ENCODE results near the gene CYP2B6.
"Not testable (repeated sequence)": the region's sequence is repeated elsewhere in the genome, so short reads cannot be mapped to it uniquely, and the experiment has no call there.

Gene CYP2B6

DNA sequence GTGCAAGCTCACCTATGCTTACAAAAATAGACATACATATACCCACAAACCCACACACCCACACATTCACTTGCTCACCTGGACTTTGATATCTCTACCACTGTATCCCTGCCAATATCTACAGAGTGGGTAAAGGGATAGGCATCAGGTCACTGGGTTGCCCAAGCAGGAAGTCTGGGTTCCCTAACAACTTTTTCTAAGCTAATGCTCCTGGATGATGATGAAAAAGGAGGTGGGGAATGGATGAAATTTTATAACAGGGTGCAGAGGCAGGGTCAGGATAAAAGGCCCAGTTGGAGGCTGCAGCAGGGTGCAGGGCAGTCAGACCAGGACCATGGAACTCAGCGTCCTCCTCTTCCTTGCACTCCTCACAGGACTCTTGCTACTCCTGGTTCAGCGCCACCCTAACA is at the start of gene CYP2B6:
Gene CYP2B6, plus strand, starts transcription at position 311 of the 410 bp plus-strand sequence. Its CDS starts 24 bp downstream, at position 335.
- DNase-seq = no peak

DNA sequence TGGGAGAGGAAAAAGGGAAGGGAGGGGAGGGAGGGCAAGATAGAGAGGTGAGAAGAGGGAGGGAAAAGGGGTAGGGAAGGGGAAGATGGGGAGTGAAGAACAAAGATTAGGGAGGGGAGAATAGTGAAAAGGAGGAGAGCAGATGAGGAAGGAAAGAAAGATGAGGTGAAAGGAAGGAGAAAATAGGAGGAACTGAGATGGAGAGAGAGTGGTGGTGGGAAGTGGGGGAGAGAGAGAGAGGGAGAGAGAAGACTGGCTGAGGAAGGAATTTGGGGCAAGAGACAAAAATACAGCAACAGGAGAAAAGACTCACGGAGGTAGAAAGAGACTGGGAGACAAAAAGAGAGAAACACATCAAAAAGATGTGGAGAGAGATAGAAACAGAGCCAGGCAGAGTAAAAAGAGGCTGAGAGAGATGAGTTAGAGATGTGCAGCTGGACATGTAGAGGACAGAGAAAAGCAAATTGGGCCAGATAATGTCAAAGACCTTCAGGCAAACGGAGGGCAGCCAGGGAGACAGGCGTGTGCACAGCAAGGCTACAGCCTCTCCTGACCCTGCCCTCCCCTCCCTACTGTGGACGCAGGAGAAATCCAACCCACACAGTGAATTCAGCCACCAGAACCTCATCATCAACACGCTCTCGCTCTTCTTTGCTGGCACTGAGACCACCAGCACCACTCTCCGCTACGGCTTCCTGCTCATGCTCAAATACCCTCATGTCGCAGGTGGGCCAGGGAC is 49.4 kb upstream of the CYP2B6 start:
- no peak for DNase-seq

DNA sequence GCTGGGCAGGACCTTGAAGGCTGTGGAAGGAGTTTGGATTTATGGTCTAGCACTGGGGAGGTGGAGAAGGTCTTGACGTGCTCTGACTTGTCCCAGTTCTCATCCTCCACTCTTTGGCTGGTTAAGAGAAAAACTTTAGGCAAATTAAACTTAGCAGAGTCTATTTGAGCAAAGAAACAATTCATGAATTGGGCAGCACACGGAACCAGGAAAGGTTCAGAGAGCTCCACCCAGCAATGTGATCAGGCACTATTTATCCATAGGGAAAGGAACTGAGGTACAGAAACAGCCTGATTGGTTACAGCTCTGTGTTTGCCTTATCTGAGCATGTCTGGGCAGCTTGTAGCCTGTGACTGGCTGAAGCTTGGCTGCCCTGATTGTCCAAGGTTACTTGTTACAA is 45.4 kb upstream of the CYP2B6 start:
- DNase-seq = no peak

DNA sequence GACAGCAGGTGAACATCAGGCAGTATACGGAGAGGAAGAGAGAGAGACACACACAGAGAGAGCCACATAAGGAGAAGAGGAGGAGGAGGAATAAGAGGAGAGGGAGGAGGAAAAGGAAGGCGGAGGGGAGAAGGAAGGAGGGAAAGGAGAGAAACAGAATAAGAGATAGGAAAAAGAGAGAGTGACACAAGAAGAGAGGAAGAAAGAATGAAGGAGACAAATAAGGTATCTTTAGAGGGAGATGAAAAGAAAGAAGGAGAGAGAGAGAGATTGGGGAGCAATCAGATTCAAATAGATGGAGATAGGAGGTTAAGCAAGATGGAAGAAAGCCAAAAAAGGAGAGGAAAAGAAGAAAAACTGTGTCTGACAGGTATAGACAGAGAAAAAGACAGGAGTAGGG is 44.0 kb upstream of the CYP2B6 start:
- no peak for DNase-seq

DNA sequence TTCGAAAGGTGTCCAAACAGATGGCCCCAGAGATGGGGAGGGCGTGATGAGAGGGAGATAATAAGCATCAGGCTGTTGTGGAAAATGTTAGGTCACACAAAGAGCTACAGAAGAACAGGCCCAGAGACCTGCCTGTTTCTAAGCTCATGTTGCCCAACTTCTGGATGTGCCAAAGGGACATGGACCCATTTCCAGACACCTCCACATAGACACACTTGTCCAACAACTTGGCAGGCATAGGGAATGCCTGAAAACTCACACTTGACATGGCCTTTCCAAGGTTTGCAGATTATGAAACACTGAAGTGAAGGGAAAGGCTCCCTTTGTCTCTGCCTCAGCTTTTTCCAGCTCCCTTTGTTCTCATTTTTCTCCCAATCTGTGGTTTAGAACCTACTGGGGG is 43.5 kb upstream of the CYP2B6 start:
- DNase-seq = no peak

DNA sequence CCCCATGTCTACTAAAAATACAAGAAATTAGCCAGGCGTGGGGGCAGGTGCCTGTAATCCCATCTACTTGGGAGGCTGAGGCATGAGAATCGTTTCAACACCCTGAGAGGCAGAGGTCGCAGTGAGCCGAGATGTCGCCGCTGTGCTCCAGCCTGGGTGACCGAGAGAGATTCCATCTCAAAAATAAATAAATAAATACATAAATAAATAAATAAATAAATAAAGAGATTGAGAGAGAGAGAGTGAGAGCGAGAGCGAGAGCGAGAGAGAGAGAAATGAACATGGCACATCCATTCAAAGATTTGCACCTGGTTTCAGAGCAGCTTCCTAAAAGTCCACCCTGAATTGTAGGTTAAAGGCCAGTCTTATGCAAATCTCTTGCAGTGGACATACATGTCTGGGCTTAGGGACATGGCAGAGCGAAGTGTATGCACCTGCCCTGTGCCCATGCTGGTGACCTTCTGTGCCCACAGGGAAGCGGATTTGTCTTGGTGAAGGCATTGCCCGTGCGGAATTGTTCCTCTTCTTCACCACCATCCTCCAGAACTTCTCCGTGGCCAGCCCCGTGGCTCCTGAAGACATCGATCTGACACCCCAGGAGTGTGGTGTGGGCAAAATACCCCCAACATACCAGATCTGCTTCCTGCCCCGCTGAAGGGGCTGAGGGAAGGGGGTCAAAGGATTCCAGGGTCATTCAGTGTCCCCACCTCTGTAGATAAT is 42.3 kb upstream of the CYP2B6 start:
- DNase-seq = no peak

DNA sequence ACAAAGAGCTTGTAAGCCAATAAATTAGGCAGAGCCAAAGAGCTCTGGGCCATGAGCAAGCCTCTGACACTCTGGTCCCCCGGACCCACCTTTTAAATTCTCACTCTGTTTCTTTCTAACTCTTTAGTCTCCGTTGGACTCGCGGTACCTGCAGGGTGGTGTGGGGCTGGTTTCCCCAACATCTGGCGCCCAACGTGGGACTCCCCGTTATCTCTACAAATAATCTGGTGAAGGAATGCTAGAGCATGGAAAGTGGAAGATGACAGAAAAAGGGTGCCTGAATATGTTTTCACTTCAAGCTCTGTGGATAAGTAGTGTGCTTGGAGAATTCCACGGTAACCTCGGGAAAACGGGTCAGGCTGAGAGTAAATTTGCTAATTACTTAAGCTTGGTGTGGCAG is 36.5 kb upstream of the CYP2B6 start:
- no peak for DNase-seq

DNA sequence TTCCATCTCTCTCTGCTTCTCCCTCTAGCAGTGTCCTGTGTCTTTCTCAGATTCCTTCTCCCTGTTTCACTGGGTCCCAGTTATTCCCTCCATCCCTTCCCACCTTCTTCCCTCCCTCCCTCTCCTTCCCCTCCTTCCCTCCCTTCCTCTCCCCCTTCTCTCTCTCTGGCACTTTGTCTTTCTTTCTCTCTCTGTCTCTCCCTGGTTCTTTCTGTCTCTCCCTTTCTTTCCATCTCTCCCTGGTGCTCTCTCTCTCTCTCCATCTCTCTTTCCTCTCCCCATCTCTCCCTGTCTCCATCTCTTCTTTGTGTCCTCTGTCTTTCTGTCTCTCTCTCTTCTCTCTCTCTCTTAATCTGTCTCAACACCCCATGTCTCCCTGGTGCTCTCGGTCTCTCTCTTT is 31.7 kb upstream of the CYP2B6 start:
- DNase-seq = no peak

DNA sequence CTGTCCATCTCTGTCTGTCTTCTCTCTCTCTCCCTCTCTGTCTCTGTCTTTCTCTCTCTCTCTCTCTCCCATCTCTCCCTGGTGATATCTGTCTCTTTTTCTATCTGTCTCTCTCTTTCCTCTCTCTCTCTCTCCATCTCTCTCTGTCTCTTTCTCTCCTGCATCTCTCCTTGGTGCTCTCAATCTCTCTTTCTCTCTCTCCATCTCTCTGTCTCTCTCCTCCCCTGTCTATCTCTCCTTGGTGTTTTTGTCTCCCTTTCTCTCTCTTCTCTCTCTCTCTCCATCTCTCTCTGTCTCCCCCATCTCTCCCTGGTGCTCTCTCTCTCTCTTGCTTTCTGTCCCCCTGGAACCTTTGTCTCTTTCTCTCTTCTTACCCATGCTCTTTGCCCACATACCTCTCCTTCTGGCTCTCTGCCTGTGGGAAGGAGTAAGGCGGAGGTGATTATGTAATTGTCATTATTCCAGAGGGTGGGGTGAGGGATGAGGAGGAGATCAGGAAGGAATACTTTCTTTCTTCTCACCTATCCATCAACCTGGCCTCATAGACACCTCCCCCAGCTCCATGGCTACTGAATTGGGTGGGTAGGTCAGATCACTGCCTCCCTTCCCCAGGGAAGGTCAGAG is 30.9 kb upstream of the CYP2B6 start:
- no peak for DNase-seq

DNA sequence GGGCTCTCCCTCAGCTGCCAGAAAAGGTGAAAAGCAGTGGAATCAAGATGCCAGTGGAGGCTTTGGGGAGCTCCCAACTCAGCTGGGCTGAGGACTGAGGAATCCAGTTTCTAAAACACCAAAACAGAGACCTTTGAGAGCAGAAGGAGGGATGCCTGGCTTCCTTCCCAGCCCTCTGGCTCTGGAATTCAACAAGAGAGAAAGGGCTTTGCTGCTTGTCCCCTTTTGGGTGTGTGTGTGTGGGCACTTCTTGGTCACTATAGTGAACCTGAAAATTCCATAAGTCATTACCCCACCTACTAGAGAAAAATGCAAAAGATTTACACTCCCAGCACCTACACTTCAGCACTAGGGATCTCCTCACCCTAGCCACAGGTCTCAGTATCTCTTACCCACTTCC is 30.3 kb upstream of the CYP2B6 start:
- DNase-seq = no peak

DNA sequence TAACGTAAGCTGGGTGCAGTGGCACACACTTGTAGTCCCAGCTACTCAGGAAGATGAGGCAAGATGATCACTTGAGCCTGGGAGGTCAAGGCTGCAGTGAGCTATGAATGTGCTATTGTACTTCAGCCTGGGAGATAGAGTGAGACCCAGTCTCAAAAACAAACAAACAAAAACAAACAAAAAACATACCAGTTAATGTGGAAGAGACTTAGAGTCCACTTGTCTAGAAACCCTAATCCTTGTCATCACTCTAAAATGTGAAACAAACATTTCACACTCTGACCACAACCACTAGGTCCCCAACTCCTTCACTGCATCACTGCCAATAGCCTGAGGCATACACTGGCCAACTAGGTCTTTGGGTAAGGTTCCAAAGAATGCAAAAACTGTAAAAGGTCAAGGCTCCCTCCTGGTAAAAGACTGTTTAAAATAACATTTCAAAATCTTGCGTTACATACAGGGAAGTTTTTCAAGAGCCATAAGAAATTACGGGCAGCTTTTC is 28.6 kb upstream of the CYP2B6 start:
- no peak for DNase-seq

DNA sequence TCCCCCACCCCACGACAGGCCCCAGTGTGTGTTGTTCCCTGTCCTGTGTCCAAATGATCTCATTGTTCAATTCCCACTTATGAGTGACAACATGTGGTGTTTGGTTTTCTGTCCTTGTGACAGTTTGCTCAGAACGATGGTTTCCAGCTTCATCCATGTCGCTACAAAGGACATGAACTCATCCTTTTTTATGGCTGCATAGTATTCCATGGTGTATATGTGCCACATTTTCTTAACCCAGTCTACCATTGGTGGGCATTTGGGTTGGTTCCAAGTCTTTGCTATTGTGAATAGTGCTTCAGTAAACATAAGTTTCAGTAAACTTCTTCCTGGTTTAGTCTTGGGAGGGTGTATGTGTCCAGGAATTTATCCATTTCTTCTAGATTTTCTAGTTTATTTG is 26.7 kb upstream of the CYP2B6 start:
- not testable (repeated sequence) for DNase-seq

DNA sequence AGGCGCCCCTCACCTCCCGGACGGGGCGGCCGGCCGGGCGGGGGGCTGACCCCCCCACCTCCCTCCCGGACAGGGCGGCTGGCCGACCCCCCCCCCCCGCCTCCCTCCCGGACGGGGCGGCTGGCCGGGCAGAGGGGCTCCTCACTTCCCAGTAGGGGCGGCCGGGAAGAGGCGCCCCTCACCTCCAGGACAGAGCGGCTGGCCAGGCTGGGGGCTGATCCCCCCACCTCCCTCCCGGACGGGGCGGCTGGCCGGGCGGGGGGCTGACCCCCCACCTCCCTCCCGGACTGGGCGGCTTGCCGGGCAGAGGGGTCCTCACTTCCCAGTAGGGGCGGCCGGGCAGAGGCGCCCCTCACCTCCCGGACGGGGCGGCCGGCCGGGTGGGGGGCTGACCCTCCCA is 25.7 kb upstream of the CYP2B6 start:
- not testable (repeated sequence) for DNase-seq

DNA sequence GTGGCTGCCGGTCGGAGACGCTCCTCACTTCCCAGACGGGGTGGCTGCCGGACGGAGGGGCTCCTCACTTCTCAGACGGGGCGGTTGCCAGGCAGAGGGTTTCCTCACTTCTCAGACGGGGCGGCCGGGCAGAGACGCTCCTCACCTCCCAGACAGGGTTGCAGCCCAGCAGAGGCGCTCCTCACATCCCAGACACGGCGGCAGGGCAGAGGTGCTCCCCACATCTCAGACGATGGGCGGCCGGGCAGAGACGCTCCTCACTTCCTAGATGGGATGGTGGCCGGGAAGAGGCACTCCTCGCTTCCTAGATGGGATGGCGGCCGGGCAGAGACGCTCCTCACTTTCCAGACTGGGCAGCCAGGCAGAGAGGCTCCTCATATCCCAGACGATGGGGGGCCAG is 24.5 kb upstream of the CYP2B6 start:
- DNase-seq = not testable (repeated sequence)

DNA sequence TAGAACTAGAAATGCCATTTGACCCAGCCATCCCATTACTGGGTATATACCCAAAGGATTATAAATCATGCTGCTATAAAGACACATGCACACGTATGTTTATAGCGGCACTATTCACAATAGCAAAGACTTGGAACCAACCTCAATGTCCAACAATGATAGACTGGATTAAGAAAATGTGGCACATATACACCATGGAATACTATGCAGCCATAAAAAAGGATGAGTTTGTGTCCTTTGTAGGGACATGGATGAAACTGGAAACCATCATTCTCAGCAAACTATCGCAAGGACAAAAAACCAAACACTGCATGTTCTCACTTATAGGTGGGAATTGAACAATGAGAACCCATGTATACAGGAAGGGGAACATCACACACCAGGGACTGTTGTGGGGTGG is 23.0 kb upstream of the CYP2B6 start:
- not testable (repeated sequence) for DNase-seq

DNA sequence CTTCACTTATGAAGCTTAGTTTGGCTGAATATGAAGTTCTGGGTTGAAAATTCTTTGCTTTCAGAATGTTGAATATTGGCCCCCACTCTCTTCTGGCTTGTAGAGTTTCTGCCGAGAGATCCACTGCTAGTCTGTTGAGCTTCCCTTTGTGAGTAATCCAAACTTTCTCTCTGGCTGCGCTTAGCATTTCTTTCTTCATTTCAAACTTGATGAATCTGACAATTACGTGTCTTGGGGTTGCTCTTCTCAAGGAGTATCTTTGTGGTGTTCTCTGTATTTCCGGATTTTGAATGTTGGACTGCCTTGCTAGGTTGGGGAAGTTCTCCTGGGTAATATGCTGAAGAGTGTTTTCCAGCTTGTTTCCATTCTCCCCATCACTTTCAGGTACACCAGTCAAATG is 21.4 kb upstream of the CYP2B6 start:
- peak in 1 of 2 donors; percentile 11 for DNase-seq

DNA sequence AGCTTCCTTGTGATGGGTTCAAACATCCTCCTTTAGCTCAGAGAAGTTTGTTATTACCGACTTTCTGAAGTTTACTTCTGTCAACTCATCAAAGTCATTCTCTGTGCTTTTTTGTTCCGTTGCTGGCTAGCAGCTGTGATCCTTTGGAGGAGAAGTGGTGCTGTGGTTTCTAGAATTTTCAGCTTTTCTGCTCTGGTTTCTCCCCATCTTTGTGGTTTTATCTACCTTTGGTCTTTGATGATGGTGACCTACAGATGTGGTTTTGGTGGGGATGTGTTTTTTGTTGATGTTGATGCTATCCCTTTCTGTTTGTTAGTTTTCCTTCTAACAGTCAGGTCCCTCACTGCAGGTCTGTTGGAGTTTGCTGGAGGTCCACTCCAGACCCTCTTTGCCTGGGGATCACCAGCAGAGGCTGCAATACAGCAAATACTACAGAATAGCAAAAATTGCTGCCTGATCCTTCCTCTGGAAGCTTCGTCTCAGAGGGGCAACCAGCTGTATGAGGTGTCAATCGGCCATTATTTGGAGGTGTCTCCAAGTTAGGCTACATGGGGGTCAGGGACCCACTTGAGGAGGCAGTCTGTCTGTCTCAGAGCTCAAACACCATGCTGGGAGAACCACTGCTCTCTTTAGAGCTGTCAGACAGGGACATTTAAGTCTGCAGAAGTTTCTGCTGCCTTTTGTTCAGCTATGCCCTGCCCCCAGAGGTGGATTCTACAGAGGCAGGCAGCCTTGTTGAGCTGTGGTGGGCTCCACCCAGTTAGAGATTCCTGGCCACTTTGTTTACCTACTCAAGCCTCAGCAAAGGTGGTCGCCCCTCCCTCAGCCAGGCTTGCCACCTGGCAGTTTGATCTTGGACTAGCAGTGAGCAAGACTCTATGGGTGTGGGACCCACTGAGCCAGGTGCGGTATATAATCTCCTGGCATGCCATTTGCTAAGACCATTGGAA is 20.4 kb upstream of the CYP2B6 start:
- peak; percentile 37 to 70 for DNase-seq

DNA sequence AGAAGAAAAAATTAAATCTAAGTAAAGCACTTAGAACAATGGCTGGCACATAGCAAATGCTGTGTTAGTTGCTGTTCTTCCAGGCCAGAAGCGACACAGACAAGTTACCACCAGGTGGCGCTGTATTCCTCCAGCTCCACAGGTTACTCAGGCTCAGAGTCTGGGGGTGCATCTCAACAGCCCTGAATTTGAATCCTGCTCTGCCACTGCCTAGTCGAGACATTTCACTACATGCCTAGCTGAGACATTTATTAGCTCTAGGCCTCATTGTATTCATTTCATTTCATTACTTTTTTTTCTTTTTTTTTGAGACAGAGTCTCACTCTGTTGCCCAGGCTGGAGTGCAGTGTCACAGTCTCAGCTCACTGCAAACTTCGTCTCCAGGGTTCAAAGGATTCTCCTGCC is 16.4 kb upstream of the CYP2B6 start:
- DNase-seq = peak; percentile 76 to 83

DNA sequence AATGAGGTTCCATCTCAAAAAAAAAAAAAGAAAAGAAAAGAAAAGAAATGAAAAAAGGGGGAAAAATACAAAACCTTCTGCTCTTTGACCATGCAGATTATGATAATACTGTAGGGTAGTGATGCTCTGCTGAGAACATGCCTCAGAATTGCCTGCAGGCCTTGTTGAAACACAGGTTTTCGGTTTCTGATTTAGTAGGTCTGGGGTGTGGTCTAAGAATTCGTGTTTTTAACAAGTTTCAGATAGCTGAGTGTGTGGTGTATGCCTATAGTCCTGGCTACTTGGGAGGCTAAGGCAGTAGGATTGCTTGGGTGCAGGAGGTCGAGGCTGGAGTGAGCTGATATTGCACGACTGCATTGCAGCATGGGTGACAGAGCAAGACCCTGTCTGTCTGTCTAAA is 14.9 kb upstream of the CYP2B6 start:
- no peak for DNase-seq

DNA sequence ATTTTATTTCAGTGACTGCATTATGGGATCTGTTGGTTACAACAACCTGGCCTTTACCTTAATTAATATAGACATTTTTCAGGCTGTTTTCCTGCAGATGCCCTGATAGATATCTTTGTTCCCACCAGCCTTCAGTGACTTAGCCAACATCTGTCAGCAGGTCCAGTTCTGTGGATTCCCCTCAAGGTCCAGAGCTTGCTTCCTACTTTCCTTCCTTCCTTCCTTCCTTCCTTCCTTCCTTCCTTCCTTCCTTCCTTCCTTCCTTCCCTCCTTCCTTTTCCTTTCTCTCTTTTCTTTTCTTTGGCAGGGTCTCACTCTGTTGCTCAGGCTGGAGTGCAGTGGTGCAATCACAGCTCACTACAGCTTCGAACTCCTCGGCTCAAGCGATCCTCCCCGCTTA is 14.4 kb upstream of the CYP2B6 start:
- no peak for DNase-seq

DNA sequence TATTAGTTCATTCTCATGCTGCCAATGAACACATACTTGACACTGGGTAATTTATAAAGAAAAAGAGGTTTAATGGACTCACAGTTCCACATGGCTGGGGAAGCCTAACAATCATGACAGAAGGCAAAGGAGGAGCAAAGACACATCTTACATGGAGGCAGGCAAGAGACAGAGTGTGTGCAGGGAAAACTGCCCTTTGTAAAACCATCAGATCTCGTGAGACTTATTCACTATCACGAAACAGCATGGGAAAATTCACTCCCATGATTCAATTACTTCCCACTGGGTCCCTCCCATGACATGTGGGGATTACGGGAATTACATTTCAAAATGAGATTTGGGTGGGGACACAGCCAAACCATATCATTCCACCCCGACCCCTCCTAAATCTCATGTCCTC is 11.3 kb upstream of the CYP2B6 start:
- DNase-seq = not testable (repeated sequence)

DNA sequence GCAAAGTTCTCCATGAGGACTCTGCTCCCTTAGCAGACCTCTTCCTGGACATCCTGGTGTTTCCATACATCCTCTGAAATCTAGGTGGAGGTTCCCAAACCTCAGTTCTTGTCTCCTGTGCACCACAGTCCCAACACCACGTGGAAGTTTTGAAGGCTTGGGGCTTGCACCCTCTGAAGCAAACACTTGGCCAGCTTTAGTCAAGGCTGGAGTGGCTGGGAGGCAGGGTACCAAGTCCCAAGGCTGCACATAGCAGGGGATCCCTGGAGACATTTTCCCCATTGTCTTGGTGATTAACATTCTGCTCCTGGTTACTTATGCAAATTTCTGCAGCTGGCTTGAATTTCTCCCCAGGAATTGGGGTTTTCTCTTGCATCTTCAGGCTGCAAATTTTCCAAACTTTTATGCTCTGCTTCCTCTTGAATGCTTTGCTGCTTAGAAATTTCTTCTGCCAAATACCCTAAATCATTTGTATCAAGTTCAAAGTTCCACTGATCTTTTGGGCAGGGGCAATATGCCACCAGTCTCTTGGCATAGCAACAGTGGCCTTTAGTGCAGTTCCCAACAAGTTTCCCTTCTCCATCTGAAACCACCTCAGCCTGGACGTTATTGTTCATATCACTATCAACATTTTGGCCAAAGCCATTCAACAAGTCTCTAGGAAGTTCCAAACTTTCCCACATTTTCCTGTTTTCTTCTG is 10.2 kb upstream of the CYP2B6 start:
- DNase-seq = not testable (repeated sequence)

All from CD4-positive, alpha-beta T cell treated with Interferon alpha-2 for 1 hour (primary cell).